Common myeloid progenitor, CD34-positive (primary cell): ENCODE measurements around the gene CCT6B.

Source experiments
- CTCF ChIA-PET: fragments of 350-600 bp; sonication (Branson Sonifier 250); formaldehyde crosslinking; loops from one replicate; lab custom pipeline; 2021; ENCODE audit warnings: antibody characterized with exemption; lab: Charles Lee
- POLR2A ChIA-PET: fragments of 350-600 bp; sonication (Branson Sonifier 250); formaldehyde crosslinking; loops from one replicate; lab custom pipeline; 2021; ENCODE audit warnings: antibody characterized with exemption; lab: Charles Lee
- DNase-seq, 3 donors: peaks; one replicate each; pipeline versions ENCODE4 v3.0.0 to v3.0.0-alpha.2; 2013
- H3K27ac ChIP-seq, 2 experiments: 1 replicate in 1 of 2; 2 replicates in 1 of 2; pipeline ENCODE4 v1.7.0; 2013; ENCODE audit warnings: inconsistent platforms in 2 of 2, low read length in 2 of 2, mild to moderate bottlenecking in 2 of 2, low read depth in 1 of 2, moderate library complexity in 1 of 2; ENCODE audit not compliant: severe bottlenecking in 2 of 2, insufficient read depth in 1 of 2, poor library complexity in 1 of 2
- H3K27me3 ChIP-seq, 5 experiments: replicated peaks in 2 of 5; 1 replicate in 3 of 5; 2 replicates in 2 of 5; pipeline versions ENCODE4 v1.6.1 to v1.7.0; 2013; ENCODE audit warnings: low read length in 4 of 5, mild to moderate bottlenecking in 2 of 5, moderate library complexity in 2 of 5, inconsistent platforms in 1 of 5; ENCODE audit not compliant: insufficient read depth in 5 of 5, control insufficient read depth in 4 of 5
- H3K36me3 ChIP-seq, 4 experiments: 1 replicate in 2 of 4; 2 replicates in 2 of 4; pipeline versions ENCODE4 v1.6.1 to v1.7.0; 2013; ENCODE audit warnings: low read length in 3 of 4, control low read depth in 1 of 4, mild to moderate bottlenecking in 1 of 4; ENCODE audit not compliant: control insufficient read depth in 4 of 4, insufficient read depth in 4 of 4
- H3K4me1 ChIP-seq, 4 experiments: 1 replicate in 3 of 4; 2 replicates in 1 of 4; pipeline versions ENCODE4 v1.6.1 to v1.7.1; 2013; ENCODE audit warnings: low read length in 3 of 4, mild to moderate bottlenecking in 3 of 4, control low read depth in 1 of 4, inconsistent platforms in 1 of 4, moderate library complexity in 1 of 4; ENCODE audit not compliant: control insufficient read depth in 4 of 4, insufficient read depth in 4 of 4; ENCODE audit errors: control extremely low read depth in 1 of 4
- H3K4me3 ChIP-seq, 7 experiments: 1 replicate in 4 of 7; 2 replicates in 3 of 7; pipeline versions ENCODE4 v1.5.1 to v1.7.0; 2013; ENCODE audit warnings: mild to moderate bottlenecking in 7 of 7, low read length in 6 of 7, moderate library complexity in 6 of 7, inconsistent platforms in 2 of 7, low read depth in 2 of 7, control low read depth in 1 of 7; ENCODE audit not compliant: insufficient read depth in 4 of 7, control insufficient read depth in 1 of 7; ENCODE audit errors: extremely low read depth in 1 of 7
- H3K9me3 ChIP-seq, 5 experiments: 1 replicate in 4 of 5; 2 replicates in 1 of 5; pipeline versions ENCODE4 v1.6.1 to v1.7.1; 2013; ENCODE audit warnings: low read length in 4 of 5, mild to moderate bottlenecking in 2 of 5, inconsistent platforms in 1 of 5, low read depth in 1 of 5, moderate library complexity in 1 of 5; ENCODE audit not compliant: control insufficient read depth in 4 of 5, insufficient read depth in 2 of 5; ENCODE audit errors: control extremely low read depth in 1 of 5
- WGBS: methylation state at CpG from one replicate; pipeline ENCODE4 v1.1.5; 2013; ENCODE audit not compliant: insufficient coverage; 5-methylcytosine and 5-hydroxymethylcytosine counted together

CCT6B gene

GRCh38 chr17:34993031-34993430, 31.8 kb upstream of the CCT6B start:
- H3K27me3 ChIP-seq, result no peaks in the 10 kb centered on the region
- no peak overlapping the region for H3K4me3 ChIP-seq
- 59% methylated on average over 2 of the region's 2 CpGs for WGBS
- H3K4me1 ChIP-seq, result peaks cover 0 to 14% (median 4%) of the 10 kb centered on the region in 4 experiments
- DNase-seq, result no peak
- CTCF ChIA-PET, result interaction anchor here (1.2 to 10.7 kb wide), 3 partner anchors 9 to 126 kb away, joined by 3 to 156 read pairs (median 15); partner anchors contain the start of genes FNDC8 and RAD51D
- POLR2A ChIA-PET, result no interaction called here
- H3K9me3 ChIP-seq, result no peaks in the 10 kb centered on the region
- peaks cover 32 to 93% (median 69%) of the 10 kb centered on the region in 4 experiments for H3K36me3 ChIP-seq
- H3K27ac ChIP-seq, result no peak overlapping the region

- Histone ChIP-seq H3K4me1 (peaks cover 0 to 14% (median 4%) of the 10 kb centered on the region in 4 experiments), H3K4me3 (no peak overlapping the region), H3K9me3 (no peaks in the 10 kb centered on the region), H3K27me3 (no peaks in the 10 kb centered on the region), H3K36me3 (peaks cover 36 to 89% (median 68%) of the 10 kb centered on the region in 4 experiments), H3K27ac (no peak overlapping the region)
- WGBS, result 93% methylated on average over 2 of the region's 3 CpGs
- ChIA-PET CTCF (interaction anchor here (1.0 to 3.8 kb wide), 7 partner anchors 11 to 128 kb away, joined by 3 to 20 read pairs (median 4); partner anchors contain the start of genes LIG3 and RAD51D), POLR2A (interaction anchor here (0.9 kb wide), 1 partner anchor 9 kb away, joined by 3 read pairs; no protein-coding TSS in a partner anchor)
- DNase-seq, result no peak
These were observed 30.3 kb upstream of the CCT6B start for GRCh38 chr17:34991606-34992005.

- CTCF ChIA-PET, result interaction anchor here (1.2 to 3.8 kb wide), 7 partner anchors 10 to 128 kb away, joined by 3 to 20 read pairs (median 4); partner anchors contain the start of genes LIG3, RAD51D and RFFL
- H3K36me3 ChIP-seq, result peaks cover 37 to 87% (median 63%) of the 10 kb centered on the region in 4 experiments
- no peak overlapping the region for H3K27ac ChIP-seq
- H3K4me1 ChIP-seq, result peaks cover 0 to 14% (median 4%) of the 10 kb centered on the region in 4 experiments
- no peak overlapping the region for H3K4me3 ChIP-seq
- peak in 1 of 3 donors; percentile 24 for DNase-seq
- WGBS, result 98% methylated on average over 6 of the region's 6 CpGs
- H3K27me3 ChIP-seq, result no peaks in the 10 kb centered on the region
- POLR2A ChIA-PET, result interaction anchor here (0.9 kb wide), 1 partner anchor 9 kb away, joined by 3 read pairs; no protein-coding TSS in a partner anchor
- no peaks in the 10 kb centered on the region for H3K9me3 ChIP-seq
These were observed 29.7 kb upstream of the CCT6B start for GRCh38 chr17:34990921-34991365.

- no peak for DNase-seq
- 99% methylated on average over 8 of the region's 10 CpGs for WGBS
- Histone ChIP-seq H3K4me3 (no peak overlapping the region), H3K9me3 (no peaks in the 10 kb centered on the region), H3K27me3 (no peaks in the 10 kb centered on the region), H3K27ac (no peak overlapping the region), H3K36me3 (peaks cover 31 to 76% (median 58%) of the 10 kb centered on the region in 4 experiments), H3K4me1 (peaks cover 0 to 14% (median 4%) of the 10 kb centered on the region in 4 experiments)
- ChIA-PET POLR2A (no interaction called here), CTCF (interaction anchor here (1.1 to 3.8 kb wide), 4 partner anchors 8 to 129 kb away, joined by 3 to 20 read pairs (median 8); partner anchors contain the start of gene LIG3)
These were observed 28.2 kb upstream of the CCT6B start for GRCh38 chr17:34989473-34989872.

- H3K36me3 ChIP-seq, result peaks cover 27 to 70% (median 53%) of the 10 kb centered on the region in 4 experiments
- H3K4me3 ChIP-seq, result no peak overlapping the region
- POLR2A ChIA-PET, result interaction anchor here (0.7 to 0.8 kb wide), 2 partner anchors 8 to 27 kb away, joined by 3 read pairs; no protein-coding TSS in a partner anchor
- no peak overlapping the region for H3K27ac ChIP-seq
- no peaks in the 10 kb centered on the region for H3K27me3 ChIP-seq
- H3K9me3 ChIP-seq, result no peaks in the 10 kb centered on the region
- DNase-seq, result peak in 2 of 3 donors; percentile 23 to 53
- CTCF ChIA-PET, result interaction anchor here (0.7 to 1.1 kb wide), 2 partner anchors 10 to 37 kb away, joined by 3 to 4 read pairs; no protein-coding TSS in a partner anchor
- 42% methylated on average over 1 of the region's 2 CpGs for WGBS
- peaks cover 0 to 14% (median 4%) of the 10 kb centered on the region in 4 experiments for H3K4me1 ChIP-seq
These were observed 27.4 kb upstream of the CCT6B start for GRCh38 chr17:34988644-34989043.

GRCh38 chr17:34987232-34987631, 26.0 kb upstream of the CCT6B start:
- Histone ChIP-seq H3K9me3 (no peaks in the 10 kb centered on the region), H3K4me1 (peaks cover under 1 to 16% (median 6%) of the 10 kb centered on the region in 4 experiments), H3K27me3 (no peaks in the 10 kb centered on the region), H3K36me3 (peaks cover 27 to 63% (median 45%) of the 10 kb centered on the region in 4 experiments), H3K4me3 (no peak overlapping the region), H3K27ac (no peak overlapping the region)
- no peak for DNase-seq
- CTCF ChIA-PET, result no interaction called here
- POLR2A ChIA-PET, result no interaction called here
- whole genome bisulfite sequencing, result no CpG with 5 or more reads among the region's 2 CpGs
